Measurements from ENCODE around the gene PLCE1.
A peak's percentile ranks its signal among the peaks of the same experiment; 100 is the strongest.

The PLCE1 gene

DNA sequence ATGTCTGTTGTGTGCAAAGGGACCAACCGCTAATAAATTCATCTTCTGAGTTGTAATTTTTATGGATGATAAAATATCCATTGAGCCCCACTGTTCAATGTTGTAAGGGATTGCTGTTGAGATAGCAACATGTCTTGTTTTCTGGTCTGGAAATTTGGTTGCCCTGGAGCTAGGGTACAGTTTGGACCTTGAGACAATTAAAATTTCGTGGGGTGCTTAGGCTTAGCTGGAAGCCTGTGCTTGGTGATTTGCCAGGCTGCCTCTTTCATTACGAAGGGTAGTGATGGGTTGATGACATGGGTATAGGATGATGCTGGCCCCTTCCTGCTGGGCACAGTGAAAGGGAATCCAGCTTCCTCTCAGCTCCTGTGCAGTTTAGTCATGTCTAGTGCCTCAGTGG, 43.6 kb downstream of the PLCE1 start:
- TF ChIP-seq, protein P1, sequence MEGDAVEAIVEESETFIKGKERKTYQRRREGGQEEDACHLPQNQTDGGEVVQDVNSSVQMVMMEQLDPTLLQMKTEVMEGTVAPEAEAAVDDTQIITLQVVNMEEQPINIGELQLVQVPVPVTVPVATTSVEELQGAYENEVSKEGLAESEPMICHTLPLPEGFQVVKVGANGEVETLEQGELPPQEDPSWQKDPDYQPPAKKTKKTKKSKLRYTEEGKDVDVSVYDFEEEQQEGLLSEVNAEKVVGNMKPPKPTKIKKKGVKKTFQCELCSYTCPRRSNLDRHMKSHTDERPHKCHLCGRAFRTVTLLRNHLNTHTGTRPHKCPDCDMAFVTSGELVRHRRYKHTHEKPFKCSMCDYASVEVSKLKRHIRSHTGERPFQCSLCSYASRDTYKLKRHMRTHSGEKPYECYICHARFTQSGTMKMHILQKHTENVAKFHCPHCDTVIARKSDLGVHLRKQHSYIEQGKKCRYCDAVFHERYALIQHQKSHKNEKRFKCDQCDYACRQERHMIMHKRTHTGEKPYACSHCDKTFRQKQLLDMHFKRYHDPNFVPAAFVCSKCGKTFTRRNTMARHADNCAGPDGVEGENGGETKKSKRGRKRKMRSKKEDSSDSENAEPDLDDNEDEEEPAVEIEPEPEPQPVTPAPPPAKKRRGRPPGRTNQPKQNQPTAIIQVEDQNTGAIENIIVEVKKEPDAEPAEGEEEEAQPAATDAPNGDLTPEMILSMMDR (IDR thresholded peaks at IDR 0.05; ENCODE audit: control insufficient read depth, insufficient read depth, low read depth, low read length, missing control alignments) = no peak
- no peak overlapping the region for H3K4me3 ChIP-seq (ENCODE audit: control insufficient read depth, low read depth, low read length)
- DNase-seq (ENCODE audit: low read depth) = no peak

DNA sequence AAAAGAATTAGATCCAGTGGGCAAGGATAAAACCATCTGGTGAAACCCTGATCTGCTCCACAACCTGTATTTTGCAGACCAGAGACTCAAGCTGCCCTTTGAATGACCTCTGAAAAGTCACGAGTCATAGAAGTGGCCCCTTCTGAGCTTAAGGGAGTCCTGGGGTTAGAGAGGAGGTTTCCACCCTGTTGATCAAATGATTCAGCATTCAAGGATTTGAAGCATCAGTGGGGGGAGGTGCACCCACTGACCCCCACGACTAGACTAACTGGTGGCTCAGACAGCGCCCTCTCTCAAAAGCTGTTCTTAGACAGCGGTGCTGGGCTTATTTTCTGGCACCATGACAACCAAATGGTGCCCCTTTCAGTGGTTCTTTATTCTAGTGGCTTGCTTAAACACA, 44.3 kb downstream of the PLCE1 start:
- DNase-seq (ENCODE audit: low read depth) = no peak
- TF ChIP-seq, protein P1 (IDR thresholded peaks at IDR 0.05; ENCODE audit: control insufficient read depth, insufficient read depth, low read depth, low read length, missing control alignments) = peak; percentile 6
- no peak overlapping the region for H3K4me3 ChIP-seq (ENCODE audit: control insufficient read depth, low read depth, low read length)

DNA sequence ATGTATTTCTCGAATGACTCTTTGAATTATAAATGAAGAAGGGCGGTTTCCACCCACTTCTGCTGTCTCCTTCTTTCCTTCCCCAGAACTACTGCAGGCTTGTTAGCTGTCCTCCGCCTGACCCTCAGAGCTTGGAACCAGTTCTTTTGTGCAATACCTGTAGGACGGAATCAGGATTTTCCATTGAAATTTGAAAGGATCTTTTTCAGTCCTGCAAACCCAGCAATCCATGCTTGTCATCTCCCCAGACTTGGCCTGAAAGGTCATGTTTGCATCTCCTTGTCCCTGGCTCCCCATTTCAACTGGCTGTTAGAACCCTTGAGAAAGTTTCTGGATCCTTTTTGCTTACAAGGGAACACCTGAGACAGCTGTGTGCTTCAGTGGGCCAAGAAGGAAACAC, 47.5 kb downstream of the PLCE1 start:
- H3K4me3 ChIP-seq (ENCODE audit: control insufficient read depth, low read depth, low read length) = no peak overlapping the region
- TF ChIP-seq, protein P1 (IDR thresholded peaks at IDR 0.05; ENCODE audit: control insufficient read depth, insufficient read depth, low read depth, low read length, missing control alignments) = no peak
- DNase-seq (ENCODE audit: low read depth) = no peak

DNA sequence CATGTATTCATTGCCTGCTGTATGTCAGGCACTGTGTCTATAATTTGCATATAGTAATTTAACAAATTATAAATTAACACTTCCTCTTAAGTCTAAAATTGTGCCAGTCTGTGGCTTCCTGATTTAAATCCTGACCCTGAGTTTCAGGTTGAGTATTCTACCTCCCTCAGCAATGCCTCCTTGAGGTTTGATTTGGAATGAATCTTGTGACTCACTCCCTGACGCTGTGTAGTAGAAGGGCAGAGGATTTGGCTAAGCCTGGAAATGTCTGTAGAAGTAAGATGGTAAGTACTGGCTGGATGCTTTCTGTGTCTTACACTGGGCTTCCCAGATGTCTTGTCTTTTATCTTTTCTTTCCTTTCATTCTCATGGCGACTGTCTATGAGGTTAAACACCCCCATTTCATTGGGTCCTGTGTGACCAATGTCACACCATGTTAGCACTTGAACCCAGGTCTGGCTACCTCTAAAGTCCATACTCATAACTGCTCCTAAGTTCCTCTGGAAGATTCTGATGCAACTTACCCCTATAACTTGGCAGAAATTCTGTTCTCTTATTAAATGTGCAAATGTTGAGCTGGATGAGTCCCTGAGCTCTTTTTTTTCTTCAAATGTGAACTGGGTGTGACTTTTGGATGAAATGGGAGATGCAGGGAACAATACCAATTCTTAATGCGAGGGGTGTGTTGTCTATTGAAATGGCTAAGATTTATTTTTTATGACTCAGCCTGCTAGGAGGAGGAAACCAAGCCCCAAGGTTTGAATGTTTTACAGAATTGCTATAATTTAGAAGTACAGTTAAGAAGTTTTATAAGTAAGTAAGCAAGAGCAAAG, 48.5 kb downstream of the PLCE1 start:
- TF ChIP-seq, protein P1 (IDR thresholded peaks at IDR 0.05; ENCODE audit: control insufficient read depth, insufficient read depth, low read depth, low read length, missing control alignments) = peak; percentile 25
- no peak overlapping the region for H3K4me3 ChIP-seq (ENCODE audit: control insufficient read depth, low read depth, low read length)
- DNase-seq (ENCODE audit: low read depth) = peak; percentile 73

DNA sequence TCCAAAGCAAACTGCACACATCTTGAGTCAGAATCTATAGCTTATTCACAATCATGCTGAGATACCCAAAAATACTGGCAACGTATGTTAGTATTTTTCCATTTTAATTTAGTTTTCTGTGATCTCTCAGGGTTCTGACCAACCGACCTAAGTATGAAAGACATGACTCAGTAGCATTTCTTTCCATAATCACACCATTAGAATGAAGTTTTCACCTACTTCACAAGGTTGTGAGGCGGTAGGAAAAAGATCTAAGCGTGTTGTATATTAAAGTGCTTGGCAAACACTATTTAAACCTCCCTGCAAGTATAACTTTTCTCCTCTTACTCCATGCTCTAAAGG, 49.1 kb downstream of the PLCE1 start:
- TF ChIP-seq, protein P1 (IDR thresholded peaks at IDR 0.05; ENCODE audit: control insufficient read depth, insufficient read depth, low read depth, low read length, missing control alignments) = no peak
- no peak for DNase-seq (ENCODE audit: low read depth)
- H3K4me3 ChIP-seq (ENCODE audit: control insufficient read depth, low read depth, low read length) = no peak overlapping the region; the same call in 1 of the 2 replicates
